SK-N-SH (cell line): Measurements from ENCODE around the gene ADAMTS2. TPM values are rescaled to one million over a fixed set of nuclear protein-coding genes. Genes with fewer than 3 reads are reported as not detected.

ENCODE experiments used
- CTCF ChIA-PET: fragments of 300-600, 350-600 bp; formaldehyde crosslinking; extraction: SDS; loops from one replicate; lab custom pipeline; 2021; lab: Yijun Ruan, JAX
- POLR2A ChIA-PET: fragments of 350-600 bp; sonication (Branson Sonifier 250); formaldehyde crosslinking; extraction: SDS; loops from one replicate; lab custom pipeline; 2020; ENCODE audit warnings: antibody characterized with exemption, inconsistent platforms; lab: Yijun Ruan, JAX
- DNase-seq: peaks from one replicate; pipeline ENCODE4 v3.0.0; 2012
- H2AFZ ChIP-seq: fragments of 200-600 bp; sonication (generic); 2 replicates; pipeline ENCODE4 v1.8.1; 2016; ENCODE audit warnings: antibody characterized with exemption, mild to moderate bottlenecking, low read depth
- H3F3A ChIP-seq: fragments of 200-600 bp; sonication (generic); replicated peaks from 2 replicates; pipeline ENCODE3; 2016; ENCODE audit warnings: antibody characterized with exemption, mild to moderate bottlenecking; ENCODE audit not compliant: insufficient read depth
- H3K27ac ChIP-seq, 2 experiments: fragments of 200-500 bp in 1 of 2; fragments of 200-600 bp in 1 of 2; sonication (Bioruptor generic) in 1 of 2; sonication (generic), shearing (Covaris generic) in 1 of 2; 2 replicates each; pipeline versions ENCODE4 v1.5.1 to v1.6.1; 2014 to 2016; ENCODE audit warnings: low read depth in 2 of 2, inconsistent platforms in 1 of 2, low read length in 1 of 2, mild to moderate bottlenecking in 1 of 2, mixed read lengths in 1 of 2
- H3K27me3 ChIP-seq: fragments of 200-600 bp; sonication (generic), shearing (Covaris generic); 2 replicates; pipeline ENCODE4 v1.6.1; 2016; ENCODE audit warnings: mixed run types; ENCODE audit not compliant: insufficient read depth
- H3K36me3 ChIP-seq, 2 experiments: fragments of 200-500 bp in 1 of 2; fragments of 200-600 bp in 1 of 2; sonication (Bioruptor generic) in 1 of 2; sonication (generic) in 1 of 2; replicated peaks in 1 of 2; 2 replicates each; pipeline versions ENCODE3 to v1.5.1; 2014 to 2016; ENCODE audit warnings: low read length in 1 of 2, mild to moderate bottlenecking in 1 of 2; ENCODE audit not compliant: insufficient read depth in 2 of 2, control insufficient read depth in 1 of 2
- H3K4me1 ChIP-seq, 2 experiments: fragments of 200-500 bp in 1 of 2; fragments of 200-600 bp in 1 of 2; sonication (Bioruptor generic) in 1 of 2; sonication (generic), shearing (Covaris generic) in 1 of 2; 2 replicates each; pipeline versions ENCODE4 v1.5.1 to v1.6.1; 2014 to 2016; ENCODE audit warnings: low read depth in 1 of 2, low read length in 1 of 2, mixed run types in 1 of 2; ENCODE audit not compliant: insufficient read depth in 2 of 2, control insufficient read depth in 1 of 2
- H3K4me2 ChIP-seq: fragments of 200-600 bp; sonication (generic), shearing (Covaris generic); 2 replicates; pipeline ENCODE4 v1.6.1; 2017; ENCODE audit warnings: mixed run types
- H3K4me3 ChIP-seq, 2 experiments: fragments of 200-500 bp in 1 of 2; fragments of 200-600 bp in 1 of 2; sonication (Bioruptor generic) in 1 of 2; sonication (generic), shearing (Covaris generic) in 1 of 2; 2 replicates each; pipeline versions ENCODE4 v1.5.1 to v1.8.1; 2014 to 2016; ENCODE audit warnings: low read depth in 2 of 2, inconsistent platforms in 1 of 2, low read length in 1 of 2, mild to moderate bottlenecking in 1 of 2, mixed read lengths in 1 of 2, moderate library complexity in 1 of 2
- H3K79me2 ChIP-seq: fragments of 200-600 bp; sonication (generic); 2 replicates; pipeline ENCODE4 v1.8.1; 2017; ENCODE audit warnings: mild to moderate bottlenecking; ENCODE audit not compliant: insufficient read depth
- H3K9ac ChIP-seq: fragments of 200-600 bp; sonication (generic); 2 replicates; pipeline ENCODE4 v1.6.1; 2017; ENCODE audit warnings: mixed run types
- H3K9me2 ChIP-seq: fragments of 200-600 bp; sonication (generic); 2 replicates; pipeline ENCODE4 v1.6.1; 2017; ENCODE audit warnings: mixed run types
- H3K9me3 ChIP-seq: fragments of 200-600 bp; sonication (generic); 2 replicates; pipeline ENCODE4 v1.6.1; 2017; ENCODE audit warnings: mixed run types, mild to moderate bottlenecking, moderate library complexity
- H4K20me1 ChIP-seq: fragments of 200-600 bp; sonication (generic); 2 replicates; pipeline ENCODE4 v1.6.1; 2017; ENCODE audit warnings: mild to moderate bottlenecking, mixed run types; ENCODE audit not compliant: insufficient read depth
- CHD2 ChIP-seq: fragments of 150-350 bp; IDR thresholded peaks from 2 replicates; pipeline ENCODE4 v1.6.1; 2018; ENCODE audit warnings: low read length; ENCODE audit not compliant: partially characterized antibody
- ELF1 ChIP-seq: IDR thresholded peaks from 2 replicates; pipeline ENCODE4 v1.4.0; 2012
- EP300 ChIP-seq, 2 experiments: IDR thresholded peaks; 2 replicates each; pipeline versions ENCODE4 v1.4.0 to v1.6.1; 2012; ENCODE audit warnings: borderline replicate concordance in 1 of 2, low read depth in 1 of 2, low read length in 1 of 2
- EZH2phosphoT487 ChIP-seq: fragments of 200-600 bp; sonication (generic); IDR thresholded peaks from 2 replicates; pipeline ENCODE4 v1.6.1; 2017; ENCODE audit warnings: low read depth, mixed run types, mild to moderate bottlenecking, antibody characterized with exemption, moderate library complexity, borderline replicate concordance
- FOXM1 ChIP-seq: IDR thresholded peaks from 2 replicates; pipeline ENCODE4 v1.4.0; 2012; ENCODE audit warnings: low read depth, mild to moderate bottlenecking
- GABPA ChIP-seq: IDR thresholded peaks from 2 replicates; pipeline ENCODE4 v1.4.0; 2012; ENCODE audit warnings: low read depth, mild to moderate bottlenecking
- GATA2 ChIP-seq: sonication (generic); formaldehyde crosslinking; IDR thresholded peaks from 2 replicates; pipeline ENCODE4 v1.5.0; 2020; ENCODE audit warnings: mild to moderate bottlenecking, missing genetic modification reagents
- MXI1 ChIP-seq: IDR thresholded peaks from 2 replicates; pipeline ENCODE4 v1.6.1; 2012; ENCODE audit warnings: mild to moderate bottlenecking, low read depth, low read length, improper control_type of control experiment
- NFIC ChIP-seq: IDR thresholded peaks from 2 replicates; pipeline ENCODE4 v1.4.0; 2012; ENCODE audit warnings: borderline replicate concordance
- POLR2AphosphoS5 ChIP-seq: IDR thresholded peaks from 2 replicates; pipeline ENCODE4 v1.6.1; 2012; ENCODE audit warnings: low read depth, low read length
- RCOR1 ChIP-seq: fragments of 150-350 bp; IDR thresholded peaks from 2 replicates; pipeline ENCODE4 v1.6.1; 2017; ENCODE audit warnings: antibody characterized with exemption, low read length
- RFX5 ChIP-seq: IDR thresholded peaks from 2 replicates; pipeline ENCODE4 v1.6.1; 2012; ENCODE audit warnings: mild to moderate bottlenecking, improper control_type of control experiment, low read length
- RXRA ChIP-seq: IDR thresholded peaks from 2 replicates; pipeline ENCODE4 v1.4.0; 2012; ENCODE audit warnings: low read depth, mild to moderate bottlenecking, borderline replicate concordance
- TAF1 ChIP-seq: IDR thresholded peaks from 2 replicates; pipeline ENCODE4 v1.6.1; 2012; ENCODE audit warnings: low read depth, mild to moderate bottlenecking, low read length, moderate library complexity, borderline replicate concordance
- YY1 ChIP-seq: IDR thresholded peaks from 2 replicates; pipeline ENCODE4 v1.4.0; 2012; ENCODE audit warnings: low read depth, mild to moderate bottlenecking
- WGBS: methylation state at CpG from one replicate; pipeline ENCODE4 v1.1.6; 2017; ENCODE audit warnings: low lambda C conversion rate; 5-methylcytosine and 5-hydroxymethylcytosine counted together
- polyA plus RNA-seq, 3 experiments: library from polyadenylated mRNA; depleted of rRNA; stranded (reverse); fragments of >200 nt; gene quantifications; 2 replicates each; pipeline ENCODE4 v1.2.3, GENCODE V29; 2012
- TF ChIP-seq, protein P1 (sequence below): IDR thresholded peaks from 2 replicates; pipeline ENCODE4 v1.6.1; 2012; ENCODE audit warnings: mild to moderate bottlenecking, low read depth, low read length, moderate library complexity
- TF ChIP-seq, protein P2 (sequence below): fragments of 150-350 bp; IDR thresholded peaks from 2 replicates; pipeline ENCODE4 v1.6.1; 2017; ENCODE audit warnings: antibody characterized with exemption, low read length, low read depth, borderline replicate concordance
- TF ChIP-seq, protein P3 (sequence below): IDR thresholded peaks from 2 replicates; pipeline ENCODE4 v1.4.0; 2012; ENCODE audit warnings: low read depth, borderline replicate concordance
- TF ChIP-seq, protein P4 (sequence below): IDR thresholded peaks from 2 replicates; pipeline ENCODE4; 2012

ADAMTS2 gene
- polyA plus RNA-seq, 1 of the 3 experiments (the other 2 are of a cell fraction) = 0.12 TPM

DNA sequence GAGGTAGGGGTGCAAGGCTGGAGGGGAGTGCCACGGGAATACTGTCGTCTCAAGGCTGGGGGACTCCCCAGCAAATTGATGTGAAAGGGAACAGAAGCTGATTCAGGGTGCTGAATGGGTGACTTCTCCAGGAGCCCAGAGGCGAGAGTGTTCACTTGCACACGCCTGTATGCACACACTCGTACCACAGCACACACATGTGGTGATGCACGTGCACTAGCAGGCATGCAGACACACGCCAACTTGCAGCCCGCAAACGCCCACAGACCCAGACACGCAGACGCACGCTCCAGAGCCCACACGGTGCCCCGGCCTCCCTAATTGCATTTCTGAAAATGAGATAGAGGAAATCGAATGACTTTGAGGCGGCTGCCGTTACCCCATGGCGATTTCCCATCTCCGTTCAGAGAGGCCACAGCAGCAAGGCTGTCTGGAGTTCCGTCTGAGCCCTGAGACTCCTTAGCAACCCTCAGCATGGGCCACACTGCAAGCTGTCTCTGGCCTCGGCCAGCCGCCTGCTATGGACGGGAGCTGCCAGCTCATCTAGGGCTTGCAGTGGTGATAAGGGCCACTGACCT, 9.1 kb upstream of the ADAMTS2 start:
- H3K79me2 ChIP-seq = no peaks in the 10 kb centered on the region
- CTCF ChIA-PET = interaction anchor here (0.6 to 4.6 kb wide), 5 partner anchors 11 to 764 kb away, joined by 3 to 27 read pairs (median 3); partner anchors contain the start of gene COL23A1
- no peak overlapping the region for H3K4me2 ChIP-seq
- no peaks in the 10 kb centered on the region for H3K36me3 ChIP-seq
- H3K27me3 ChIP-seq = no peaks in the 10 kb centered on the region
- no peak overlapping the region for H3K4me3 ChIP-seq
- H3K27ac ChIP-seq = peak overlapping the region in 1 of 2 experiments; percentile 96; a peak in 2 of 4 replicates
- no peak for TF ChIP-seq EZH2phosphoT487
- TF ChIP-seq GABPA = no peak
- TF ChIP-seq EP300 (IDR thresholded peaks at IDR 0.05; ENCODE audit: borderline replicate concordance in 1 of 2, low read depth in 1 of 2, low read length in 1 of 2) = peak in 1 of 2 experiments; percentile 56; a peak in 2 of 4 replicates
- no peak for TF ChIP-seq RFX5
- TF ChIP-seq, protein P1, sequence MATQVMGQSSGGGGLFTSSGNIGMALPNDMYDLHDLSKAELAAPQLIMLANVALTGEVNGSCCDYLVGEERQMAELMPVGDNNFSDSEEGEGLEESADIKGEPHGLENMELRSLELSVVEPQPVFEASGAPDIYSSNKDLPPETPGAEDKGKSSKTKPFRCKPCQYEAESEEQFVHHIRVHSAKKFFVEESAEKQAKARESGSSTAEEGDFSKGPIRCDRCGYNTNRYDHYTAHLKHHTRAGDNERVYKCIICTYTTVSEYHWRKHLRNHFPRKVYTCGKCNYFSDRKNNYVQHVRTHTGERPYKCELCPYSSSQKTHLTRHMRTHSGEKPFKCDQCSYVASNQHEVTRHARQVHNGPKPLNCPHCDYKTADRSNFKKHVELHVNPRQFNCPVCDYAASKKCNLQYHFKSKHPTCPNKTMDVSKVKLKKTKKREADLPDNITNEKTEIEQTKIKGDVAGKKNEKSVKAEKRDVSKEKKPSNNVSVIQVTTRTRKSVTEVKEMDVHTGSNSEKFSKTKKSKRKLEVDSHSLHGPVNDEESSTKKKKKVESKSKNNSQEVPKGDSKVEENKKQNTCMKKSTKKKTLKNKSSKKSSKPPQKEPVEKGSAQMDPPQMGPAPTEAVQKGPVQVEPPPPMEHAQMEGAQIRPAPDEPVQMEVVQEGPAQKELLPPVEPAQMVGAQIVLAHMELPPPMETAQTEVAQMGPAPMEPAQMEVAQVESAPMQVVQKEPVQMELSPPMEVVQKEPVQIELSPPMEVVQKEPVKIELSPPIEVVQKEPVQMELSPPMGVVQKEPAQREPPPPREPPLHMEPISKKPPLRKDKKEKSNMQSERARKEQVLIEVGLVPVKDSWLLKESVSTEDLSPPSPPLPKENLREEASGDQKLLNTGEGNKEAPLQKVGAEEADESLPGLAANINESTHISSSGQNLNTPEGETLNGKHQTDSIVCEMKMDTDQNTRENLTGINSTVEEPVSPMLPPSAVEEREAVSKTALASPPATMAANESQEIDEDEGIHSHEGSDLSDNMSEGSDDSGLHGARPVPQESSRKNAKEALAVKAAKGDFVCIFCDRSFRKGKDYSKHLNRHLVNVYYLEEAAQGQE = no peak
- TF ChIP-seq RCOR1 = peak; percentile 61
- TF ChIP-seq GATA2 (CRISPR knock-in tag) = peak; percentile 69
- TF ChIP-seq POLR2AphosphoS5 = no peak
- TF ChIP-seq TAF1 = no peak
- no peak for TF ChIP-seq RXRA
- TF ChIP-seq, protein P2, sequence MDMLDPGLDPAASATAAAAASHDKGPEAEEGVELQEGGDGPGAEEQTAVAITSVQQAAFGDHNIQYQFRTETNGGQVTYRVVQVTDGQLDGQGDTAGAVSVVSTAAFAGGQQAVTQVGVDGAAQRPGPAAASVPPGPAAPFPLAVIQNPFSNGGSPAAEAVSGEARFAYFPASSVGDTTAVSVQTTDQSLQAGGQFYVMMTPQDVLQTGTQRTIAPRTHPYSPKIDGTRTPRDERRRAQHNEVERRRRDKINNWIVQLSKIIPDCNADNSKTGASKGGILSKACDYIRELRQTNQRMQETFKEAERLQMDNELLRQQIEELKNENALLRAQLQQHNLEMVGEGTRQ = no peak
- TF ChIP-seq CHD2 = no peak
- no peak for TF ChIP-seq FOXM1
- no peak for TF ChIP-seq YY1
- TF ChIP-seq, protein P3, sequence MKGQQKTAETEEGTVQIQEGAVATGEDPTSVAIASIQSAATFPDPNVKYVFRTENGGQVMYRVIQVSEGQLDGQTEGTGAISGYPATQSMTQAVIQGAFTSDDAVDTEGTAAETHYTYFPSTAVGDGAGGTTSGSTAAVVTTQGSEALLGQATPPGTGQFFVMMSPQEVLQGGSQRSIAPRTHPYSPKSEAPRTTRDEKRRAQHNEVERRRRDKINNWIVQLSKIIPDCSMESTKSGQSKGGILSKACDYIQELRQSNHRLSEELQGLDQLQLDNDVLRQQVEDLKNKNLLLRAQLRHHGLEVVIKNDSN = no peak
- TF ChIP-seq, protein P4, sequence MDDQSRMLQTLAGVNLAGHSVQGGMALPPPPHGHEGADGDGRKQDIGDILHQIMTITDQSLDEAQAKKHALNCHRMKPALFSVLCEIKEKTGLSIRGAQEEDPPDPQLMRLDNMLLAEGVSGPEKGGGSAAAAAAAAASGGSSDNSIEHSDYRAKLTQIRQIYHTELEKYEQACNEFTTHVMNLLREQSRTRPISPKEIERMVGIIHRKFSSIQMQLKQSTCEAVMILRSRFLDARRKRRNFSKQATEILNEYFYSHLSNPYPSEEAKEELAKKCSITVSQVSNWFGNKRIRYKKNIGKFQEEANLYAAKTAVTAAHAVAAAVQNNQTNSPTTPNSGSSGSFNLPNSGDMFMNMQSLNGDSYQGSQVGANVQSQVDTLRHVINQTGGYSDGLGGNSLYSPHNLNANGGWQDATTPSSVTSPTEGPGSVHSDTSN = no peak
- peak; percentile 73 for TF ChIP-seq MXI1
- TF ChIP-seq NFIC = no peak
- no peak for TF ChIP-seq ELF1
- no peaks in the 10 kb centered on the region for H3K9me3 ChIP-seq
- peak; percentile 79 for DNase-seq
- H3F3A ChIP-seq = no peaks in the 10 kb centered on the region
- H3K9ac ChIP-seq = no peak overlapping the region
- 0% methylated on average over 5 of the region's 23 CpGs for WGBS
- no peaks in the 10 kb centered on the region for H3K9me2 ChIP-seq
- H2AFZ ChIP-seq = no peak overlapping the region
- H4K20me1 ChIP-seq = no peaks in the 10 kb centered on the region
- POLR2A ChIA-PET = no interaction called here
- H3K4me1 ChIP-seq = peaks cover 0 to 48% of the 10 kb centered on the region in 2 experiments; a peak in 1 of 4 replicates
